Skeletal muscle tissue (tissue), 4 donors: ENCODE results near the gene GCK. TPM values are rescaled to one million over a fixed set of nuclear protein-coding genes. Genes with fewer than 3 reads are reported as not detected.

Source experiments
- H3K27ac ChIP-seq: one replicate; pipeline ENCODE4 v1.7.0; 2013; ENCODE audit warnings: mild to moderate bottlenecking, low read depth, low read length, inconsistent platforms
- H3K27me3 ChIP-seq, 3 donors: one replicate each; pipeline ENCODE4 v1.7.0; 2013; ENCODE audit warnings: low read length in 3 of 3; ENCODE audit not compliant: control insufficient read depth in 3 of 3, insufficient read depth in 3 of 3
- H3K36me3 ChIP-seq, 3 donors: one replicate each; pipeline ENCODE4 v1.7.0; 2013; ENCODE audit warnings: low read length in 3 of 3; ENCODE audit not compliant: control insufficient read depth in 3 of 3, insufficient read depth in 3 of 3
- H3K4me1 ChIP-seq, 3 donors: one replicate each; pipeline ENCODE4 v1.7.0; 2013; ENCODE audit warnings: low read length in 3 of 3, mild to moderate bottlenecking in 3 of 3; ENCODE audit not compliant: control insufficient read depth in 3 of 3, insufficient read depth in 3 of 3
- H3K4me3 ChIP-seq, 3 donors: one replicate each; pipeline ENCODE4 v1.7.0; 2013; ENCODE audit warnings: low read length in 3 of 3
- H3K9ac ChIP-seq, 3 donors: one replicate each; pipeline ENCODE4 v1.7.0; 2013; ENCODE audit warnings: low read length in 3 of 3, mild to moderate bottlenecking in 3 of 3, moderate library complexity in 2 of 3, low read depth in 1 of 3
- H3K9me3 ChIP-seq, 3 donors: one replicate each; pipeline ENCODE4 v1.7.0; 2013; ENCODE audit warnings: low read length in 3 of 3; ENCODE audit not compliant: control insufficient read depth in 3 of 3
- total RNA-seq: library from RNA; depleted of rRNA; stranded (reverse); fragments of >200 nt; gene quantifications from one replicate; pipeline ENCODE4 v1.2.3, GENCODE V29; 2014
- donor health status: Osteomylitis.

The GCK gene
- total RNA-seq, 1 donor from 2014 or later: 2.1 TPM

DNA sequence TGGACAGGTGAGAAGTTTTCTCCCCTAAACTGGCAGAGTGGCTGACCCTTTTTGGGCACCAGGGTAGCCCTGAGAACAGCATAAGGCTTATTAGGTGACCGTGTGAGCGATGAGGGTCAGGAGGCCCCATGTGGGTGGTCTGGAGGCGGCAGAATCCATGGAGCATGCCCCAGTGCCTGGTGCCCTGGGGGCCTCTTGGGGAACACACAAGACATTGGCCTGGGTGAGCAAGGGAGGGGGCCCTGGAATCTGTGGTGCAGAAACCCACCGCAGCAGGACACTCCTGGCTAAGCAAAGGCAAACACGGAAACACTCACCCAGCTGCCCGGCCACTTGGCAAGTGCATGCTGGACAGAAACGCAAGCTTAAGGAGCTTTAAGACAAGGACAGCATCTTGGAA is 41.0 kb upstream of the GCK start:
- Histone ChIP-seq H3K27ac (no peak overlapping the region), H3K27me3 (peaks cover 0 to 2% (median 0%) of the 10 kb centered on the region in 3 donors), H3K9ac (no peak overlapping the region), H3K9me3 (no peaks in the 10 kb centered on the region), H3K4me3 (no peak overlapping the region), H3K36me3 (peaks cover 0 to 10% (median 0%) of the 10 kb centered on the region in 3 donors), H3K4me1 (peaks cover 9 to 18% (median 11%) of the 10 kb centered on the region in 3 donors)

- H3K27ac ChIP-seq: no peak overlapping the region
- H3K4me1 ChIP-seq: peaks cover 9 to 16% (median 14%) of the 10 kb centered on the region in 3 donors
- peaks cover 0 to 2% (median 0%) of the 10 kb centered on the region in 3 donors for H3K27me3 ChIP-seq
- H3K9me3 ChIP-seq: no peaks in the 10 kb centered on the region
- no peak overlapping the region for H3K4me3 ChIP-seq
- H3K36me3 ChIP-seq: peaks cover 0 to 10% (median 0%) of the 10 kb centered on the region in 3 donors
- no peak overlapping the region for H3K9ac ChIP-seq
Observed at GRCh38 chr7:44229546-44230105, 40.4 kb upstream of the GCK start.

DNA sequence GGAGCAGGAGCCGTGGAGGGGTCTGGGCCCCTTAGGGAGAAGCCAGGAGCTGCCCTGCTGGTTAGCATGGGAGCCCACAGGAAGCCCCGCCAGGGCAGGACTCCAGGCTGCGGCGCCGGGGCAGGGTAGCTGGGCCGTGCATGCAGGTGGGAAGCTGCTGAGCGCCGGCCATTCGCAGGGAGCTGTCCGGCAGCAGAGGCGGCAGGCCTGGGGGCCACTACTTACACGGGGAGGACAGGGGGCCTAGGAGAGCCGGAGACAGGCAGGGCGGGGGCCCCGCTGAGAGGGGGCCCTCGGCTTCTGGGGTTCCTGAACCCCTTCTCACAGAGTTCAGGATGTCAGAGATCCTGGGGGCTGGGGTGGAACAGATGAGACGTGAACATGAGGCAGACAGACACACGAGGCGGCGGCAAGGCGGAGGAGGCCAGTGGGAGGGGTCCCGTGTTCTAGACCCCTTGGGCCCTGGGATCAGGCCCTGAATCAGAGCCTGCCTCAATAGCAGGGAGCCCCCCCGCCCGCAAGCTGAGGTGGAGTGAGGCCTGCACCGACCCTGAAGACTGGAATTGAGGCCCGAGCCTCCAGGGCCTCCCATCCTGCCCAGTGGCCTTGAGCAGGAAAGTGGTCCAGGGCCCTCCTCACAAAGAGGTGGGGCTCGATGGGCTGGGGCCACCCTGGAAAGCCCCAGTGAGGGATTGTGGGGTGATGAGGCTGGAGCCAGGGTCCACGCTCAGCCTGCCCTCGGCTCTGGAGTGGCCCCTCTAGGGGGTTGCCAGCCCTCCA is 39.5 kb upstream of the GCK start:
- Histone ChIP-seq H3K9me3 (no peaks in the 10 kb centered on the region), H3K36me3 (peaks cover 0 to 7% (median 0%) of the 10 kb centered on the region in 3 donors), H3K27me3 (peaks cover 0 to 5% (median 0%) of the 10 kb centered on the region in 3 donors), H3K4me3 (no peak overlapping the region), H3K9ac (no peak overlapping the region), H3K4me1 (peaks cover 9 to 16% (median 14%) of the 10 kb centered on the region in 3 donors), H3K27ac (no peak overlapping the region)

DNA sequence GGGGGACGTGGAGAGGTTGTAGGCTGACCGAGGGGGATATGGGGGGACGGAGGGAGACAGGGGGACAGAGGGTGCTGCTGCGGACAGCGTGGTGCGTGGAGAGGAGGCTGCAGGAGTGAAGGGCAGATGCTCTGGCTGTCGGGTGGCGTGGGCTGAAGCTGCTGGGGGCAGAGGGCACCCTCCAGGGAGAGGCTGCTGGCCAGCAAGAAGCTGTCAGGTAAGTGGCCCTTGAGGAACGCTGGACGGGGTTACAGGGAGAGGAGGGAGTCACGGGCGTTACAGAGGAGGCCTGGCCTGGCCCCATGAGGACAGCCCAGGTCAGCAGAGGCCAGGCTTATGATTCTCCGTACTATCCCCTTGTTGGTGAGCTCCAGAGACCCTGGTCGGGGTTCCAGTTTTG is 38.7 kb upstream of the GCK start:
- Histone ChIP-seq H3K36me3 (peaks cover 0 to 6% (median 4%) of the 10 kb centered on the region in 3 donors), H3K9ac (no peak overlapping the region), H3K9me3 (no peaks in the 10 kb centered on the region), H3K4me3 (no peak overlapping the region), H3K27me3 (peaks cover 0 to 5% (median 0%) of the 10 kb centered on the region in 3 donors), H3K27ac (no peak overlapping the region), H3K4me1 (peaks cover 9 to 16% (median 14%) of the 10 kb centered on the region in 3 donors)

- H3K27ac ChIP-seq: peak overlapping the region; percentile 52
- H3K4me1 ChIP-seq: peaks cover 9 to 16% (median 14%) of the 10 kb centered on the region in 3 donors
- no peak overlapping the region for H3K4me3 ChIP-seq
- peaks cover 0 to 5% (median 0%) of the 10 kb centered on the region in 3 donors for H3K27me3 ChIP-seq
- H3K9ac ChIP-seq: peak overlapping the region in 2 of 3 donors; percentile 8 to 73
- H3K9me3 ChIP-seq: no peaks in the 10 kb centered on the region
- peaks cover 0 to 4% (median 4%) of the 10 kb centered on the region in 3 donors for H3K36me3 ChIP-seq
Observed at GRCh38 chr7:44226396-44226753, 37.1 kb upstream of the GCK start.

DNA sequence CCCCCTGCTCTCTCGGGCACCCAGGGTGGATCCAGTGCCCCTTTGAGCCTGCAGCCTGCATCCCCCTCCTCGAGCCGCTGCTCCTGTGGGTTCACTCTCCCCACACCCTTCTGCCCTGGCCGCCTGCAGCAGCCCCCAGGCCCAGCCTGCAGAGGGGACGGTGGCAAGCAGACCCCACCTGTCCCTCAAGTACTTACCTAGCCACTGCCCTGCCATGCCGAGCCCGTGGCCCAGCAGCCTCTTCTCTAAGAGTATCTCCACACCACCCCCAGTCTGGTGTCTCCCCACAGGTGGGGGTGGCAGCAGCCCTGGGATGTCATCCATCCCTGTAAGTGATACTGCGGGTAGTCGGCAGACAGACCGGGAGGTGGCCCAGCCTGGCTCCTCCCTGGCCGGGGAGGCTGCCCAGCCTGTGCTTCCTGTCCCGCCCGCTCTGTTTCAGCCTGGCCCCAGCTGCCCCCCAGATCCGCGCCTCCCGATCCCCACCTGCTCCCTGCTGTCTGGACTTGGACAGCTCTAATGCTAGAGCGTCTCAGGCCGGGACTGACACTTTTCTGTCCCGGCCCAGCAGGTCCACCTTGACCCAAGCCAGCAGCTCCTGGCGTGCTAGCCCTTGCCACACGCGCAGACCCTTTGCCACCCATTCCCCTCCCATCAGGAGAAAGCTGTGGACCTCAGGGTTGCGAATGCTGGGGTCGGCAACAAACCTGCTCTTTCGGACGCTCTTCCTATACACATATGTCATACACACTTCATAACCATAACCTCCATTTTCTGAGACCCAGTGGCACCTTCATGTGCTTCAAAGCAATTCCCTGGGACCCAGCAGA is 36.5 kb upstream of the GCK start:
- H3K4me1 ChIP-seq: peaks cover 9 to 16% (median 14%) of the 10 kb centered on the region in 3 donors
- peak overlapping the region in 2 of 3 donors; percentile 8 to 73 for H3K9ac ChIP-seq
- H3K36me3 ChIP-seq: peaks cover 0 to 4% (median 4%) of the 10 kb centered on the region in 3 donors
- peak overlapping the region; percentile 52 for H3K27ac ChIP-seq
- peaks cover 0 to 5% (median 0%) of the 10 kb centered on the region in 3 donors for H3K27me3 ChIP-seq
- H3K4me3 ChIP-seq: peak overlapping the region in 1 of 3 donors; percentile 29
- no peaks in the 10 kb centered on the region for H3K9me3 ChIP-seq

GRCh38 chr7:44224974-44225565 is 35.8 kb upstream of the GCK start:
- H3K36me3 ChIP-seq: peaks cover 0 to 4% (median 4%) of the 10 kb centered on the region in 3 donors
- no peaks in the 10 kb centered on the region for H3K9me3 ChIP-seq
- H3K27me3 ChIP-seq: peaks cover 0 to 5% (median 0%) of the 10 kb centered on the region in 3 donors
- peak overlapping the region in 1 of 3 donors; percentile 33 for H3K9ac ChIP-seq
- H3K4me3 ChIP-seq: no peak overlapping the region
- H3K4me1 ChIP-seq: peaks cover 9 to 16% (median 14%) of the 10 kb centered on the region in 3 donors
- no peak overlapping the region for H3K27ac ChIP-seq

GRCh38 chr7:44224080-44224973 is 35.1 kb upstream of the GCK start:
- H3K27ac ChIP-seq: no peak overlapping the region
- no peak overlapping the region for H3K4me3 ChIP-seq
- peaks cover 0 to 5% (median 0%) of the 10 kb centered on the region in 3 donors for H3K27me3 ChIP-seq
- H3K9ac ChIP-seq: no peak overlapping the region
- peaks cover 2 to 6% (median 4%) of the 10 kb centered on the region in 3 donors for H3K36me3 ChIP-seq
- H3K9me3 ChIP-seq: no peaks in the 10 kb centered on the region
- peaks cover 9 to 16% (median 14%) of the 10 kb centered on the region in 3 donors for H3K4me1 ChIP-seq
